ENCODE results near the gene GPBP1.
"Not testable (repeated sequence)": the region's sequence is repeated elsewhere in the genome, so short reads cannot be mapped to it uniquely, and the experiment has no call there.

GPBP1 gene

DNA sequence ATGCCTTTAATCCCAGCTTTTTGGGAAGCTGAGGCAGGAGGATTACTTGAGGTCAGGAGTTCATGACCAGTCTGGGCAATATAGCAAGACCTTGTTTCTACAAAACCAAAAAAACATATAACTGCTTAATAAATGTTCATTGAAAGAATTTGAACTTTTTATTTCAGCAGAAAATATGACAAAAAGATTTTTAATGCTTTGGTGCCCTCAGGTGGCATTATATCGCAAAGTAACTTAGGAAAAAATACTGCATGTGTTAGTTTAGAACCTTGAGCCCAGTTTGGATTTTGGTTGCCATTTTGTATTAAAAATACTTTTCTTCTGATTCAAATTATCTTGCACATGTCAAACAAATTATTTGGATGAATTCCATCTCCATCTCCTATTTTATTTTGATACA, 103.2 kb downstream of the GPBP1 start:
- H3K4me3 ChIP-seq (replicated peaks; ENCODE audit: low read depth, low read length) = no peak overlapping the region
- peak; percentile 68 for DNase-seq (ENCODE audit: low read depth)
- TF ChIP-seq, protein P1, sequence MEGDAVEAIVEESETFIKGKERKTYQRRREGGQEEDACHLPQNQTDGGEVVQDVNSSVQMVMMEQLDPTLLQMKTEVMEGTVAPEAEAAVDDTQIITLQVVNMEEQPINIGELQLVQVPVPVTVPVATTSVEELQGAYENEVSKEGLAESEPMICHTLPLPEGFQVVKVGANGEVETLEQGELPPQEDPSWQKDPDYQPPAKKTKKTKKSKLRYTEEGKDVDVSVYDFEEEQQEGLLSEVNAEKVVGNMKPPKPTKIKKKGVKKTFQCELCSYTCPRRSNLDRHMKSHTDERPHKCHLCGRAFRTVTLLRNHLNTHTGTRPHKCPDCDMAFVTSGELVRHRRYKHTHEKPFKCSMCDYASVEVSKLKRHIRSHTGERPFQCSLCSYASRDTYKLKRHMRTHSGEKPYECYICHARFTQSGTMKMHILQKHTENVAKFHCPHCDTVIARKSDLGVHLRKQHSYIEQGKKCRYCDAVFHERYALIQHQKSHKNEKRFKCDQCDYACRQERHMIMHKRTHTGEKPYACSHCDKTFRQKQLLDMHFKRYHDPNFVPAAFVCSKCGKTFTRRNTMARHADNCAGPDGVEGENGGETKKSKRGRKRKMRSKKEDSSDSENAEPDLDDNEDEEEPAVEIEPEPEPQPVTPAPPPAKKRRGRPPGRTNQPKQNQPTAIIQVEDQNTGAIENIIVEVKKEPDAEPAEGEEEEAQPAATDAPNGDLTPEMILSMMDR (IDR thresholded peaks at IDR 0.05; ENCODE audit: low read length, missing control alignments) = peak; percentile 36

DNA sequence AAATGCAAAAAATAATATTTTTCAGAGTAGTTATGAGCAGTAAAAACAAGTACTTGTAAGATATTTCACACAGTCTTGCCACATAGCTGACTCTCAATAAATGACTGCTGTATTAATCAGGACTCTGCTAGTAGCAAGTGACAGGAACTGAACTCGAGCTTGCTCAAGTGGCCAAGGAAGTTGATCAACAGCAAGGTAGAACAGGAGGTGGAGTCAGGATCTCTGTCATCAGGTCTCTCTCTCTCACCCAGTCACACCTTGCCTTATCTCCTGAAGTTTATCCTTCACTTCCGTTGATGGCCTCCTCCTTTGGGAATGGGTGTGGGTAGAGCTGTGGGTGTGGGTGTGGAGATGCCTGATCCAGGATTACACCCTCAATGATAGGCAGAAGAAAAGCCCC, 107.0 kb downstream of the GPBP1 start:
- TF ChIP-seq, protein P1 (IDR thresholded peaks at IDR 0.05; ENCODE audit: low read length, missing control alignments) = no peak
- H3K4me3 ChIP-seq (replicated peaks; ENCODE audit: low read depth, low read length) = no peak overlapping the region
- DNase-seq (ENCODE audit: low read depth) = no peak

DNA sequence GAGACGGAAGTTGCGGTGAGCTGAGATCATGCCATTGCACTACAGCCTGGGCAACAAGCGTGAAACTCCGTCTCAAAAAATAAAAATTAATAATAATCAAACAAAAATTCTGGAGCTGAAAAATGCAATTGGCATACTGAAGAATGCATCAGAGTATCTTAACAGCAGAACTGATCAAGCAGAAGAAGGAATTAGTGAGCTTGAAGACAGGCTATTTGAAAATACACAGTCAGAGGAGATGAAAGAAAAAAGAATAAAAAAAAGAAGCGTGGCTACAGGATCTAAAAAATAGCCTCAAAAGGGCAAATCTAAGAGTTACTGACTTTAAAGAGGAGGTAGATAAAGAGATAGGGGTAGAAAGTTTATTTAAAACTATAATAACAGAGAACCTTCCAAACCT, 111.2 kb downstream of the GPBP1 start:
- H3K4me3 ChIP-seq (replicated peaks; ENCODE audit: low read depth, low read length); DNase-seq (ENCODE audit: low read depth): not testable (repeated sequence)

DNA sequence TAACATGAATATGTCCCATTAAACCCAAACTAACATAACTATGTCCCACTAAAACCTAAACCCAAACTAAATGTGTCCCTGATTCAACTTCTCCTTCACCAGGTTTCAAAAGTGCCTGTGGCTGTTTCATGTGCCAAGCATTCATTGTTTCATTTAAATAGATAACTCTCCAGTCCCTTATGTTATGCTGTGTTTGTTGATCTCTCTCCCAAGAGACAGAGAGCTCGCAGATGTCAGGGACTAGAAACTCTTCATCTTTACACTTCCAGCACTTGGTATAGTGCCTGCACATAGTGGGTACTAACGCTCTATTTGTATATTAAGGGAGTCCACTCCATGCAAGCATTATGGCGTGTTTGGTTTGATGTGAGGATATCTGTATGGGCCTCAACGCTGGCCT, 118.0 kb downstream of the GPBP1 start:
- TF ChIP-seq, protein P1 (IDR thresholded peaks at IDR 0.05; ENCODE audit: low read length, missing control alignments) = no peak
- H3K4me3 ChIP-seq (replicated peaks; ENCODE audit: low read depth, low read length) = no peak overlapping the region
- no peak for DNase-seq (ENCODE audit: low read depth)

DNA sequence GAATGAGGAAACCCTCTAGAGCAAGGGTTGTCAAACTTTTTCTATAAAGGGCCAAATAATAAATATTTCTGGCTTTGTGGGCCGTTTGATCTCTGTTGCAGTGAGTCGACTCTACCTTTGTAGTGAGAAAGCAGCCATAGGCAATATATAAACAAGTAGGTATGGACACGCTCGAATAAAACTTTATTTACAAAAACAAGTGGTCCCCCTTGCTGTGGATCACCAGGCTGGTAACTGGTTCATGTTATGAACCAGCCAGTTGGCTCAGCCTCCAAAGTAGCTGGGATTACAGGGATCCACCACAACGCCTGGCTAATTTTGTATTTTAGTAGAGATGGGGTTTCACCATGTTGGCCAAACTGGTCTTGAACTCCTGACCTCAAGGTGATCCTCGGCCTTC, 118.5 kb downstream of the GPBP1 start:
- no peak overlapping the region for H3K4me3 ChIP-seq (replicated peaks; ENCODE audit: low read depth, low read length)
- DNase-seq (ENCODE audit: low read depth) = no peak
- TF ChIP-seq, protein P1 (IDR thresholded peaks at IDR 0.05; ENCODE audit: low read length, missing control alignments) = no peak

DNA sequence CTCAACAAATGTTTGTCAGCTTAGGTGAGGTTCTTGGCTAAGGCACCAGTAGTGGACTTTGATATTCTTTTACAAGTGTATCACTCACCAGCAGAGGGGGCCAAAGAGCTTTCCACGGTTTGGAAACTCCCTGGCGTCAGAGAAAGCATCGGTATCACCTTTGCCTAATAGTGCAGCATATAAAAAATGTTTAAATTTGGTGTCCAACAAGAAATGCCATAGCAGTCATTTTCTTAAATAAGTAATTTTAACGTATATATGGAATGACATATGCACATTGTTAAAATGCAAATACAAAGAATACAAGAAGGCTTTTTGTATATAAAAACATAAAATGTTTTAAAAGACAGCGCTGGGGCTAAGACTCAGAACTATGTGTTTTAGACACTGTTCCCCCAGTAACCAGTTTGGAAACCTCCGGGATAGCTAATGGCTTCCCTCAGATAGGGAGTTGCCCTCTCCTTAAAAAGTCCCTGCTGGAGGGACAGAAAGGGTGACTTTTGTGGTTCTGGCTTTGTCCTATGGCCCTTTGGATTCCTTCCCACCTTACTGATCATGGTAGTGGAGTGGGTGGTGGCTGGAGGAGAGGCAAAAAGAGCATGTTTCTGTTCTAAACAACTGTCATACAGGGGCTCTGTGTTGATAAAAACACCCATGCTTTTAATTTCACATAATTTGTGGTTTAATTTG, 124.6 kb downstream of the GPBP1 start:
- TF ChIP-seq, protein P1 (IDR thresholded peaks at IDR 0.05; ENCODE audit: low read length, missing control alignments) = peak; percentile 82
- no peak overlapping the region for H3K4me3 ChIP-seq (replicated peaks; ENCODE audit: low read depth, low read length)
- peak; percentile 93 for DNase-seq (ENCODE audit: low read depth)

DNA sequence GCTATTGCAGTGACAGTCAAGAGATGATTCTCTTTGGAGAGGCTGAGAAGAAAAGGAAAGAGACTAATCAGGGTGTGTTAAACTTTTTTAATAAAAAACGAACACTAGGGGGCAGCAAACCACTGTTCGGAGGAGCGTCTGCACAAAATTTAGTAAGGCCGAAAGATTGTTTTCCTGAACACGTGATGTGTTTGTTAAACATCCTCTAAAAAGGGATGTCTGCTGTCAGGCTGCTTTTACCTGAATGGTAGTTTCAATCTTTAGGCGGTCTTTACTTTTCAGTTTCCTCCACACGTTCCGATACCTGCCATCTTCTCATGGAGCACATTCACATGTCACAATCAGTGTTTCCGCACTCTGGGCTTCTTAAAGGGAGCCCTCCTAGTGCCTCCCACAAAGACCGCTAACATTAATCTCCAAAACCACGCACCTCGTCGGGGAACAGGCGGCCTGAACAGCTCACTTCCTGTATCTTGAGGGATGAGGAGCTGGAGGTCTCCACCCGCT, 125.2 kb downstream of the GPBP1 start:
- DNase-seq (ENCODE audit: low read depth) = peak; percentile 95
- H3K4me3 ChIP-seq (replicated peaks; ENCODE audit: low read depth, low read length) = no peak overlapping the region

More for the DNA sequence above, 125.2 kb downstream of the GPBP1 start:
- TF ChIP-seq, protein P1 (IDR thresholded peaks at IDR 0.05; ENCODE audit: low read length, missing control alignments) = peak; percentile 47
